HepG2 (cell line): ENCODE data around the gene IL1A. TPM values are rescaled to one million over a fixed set of nuclear protein-coding genes. Genes with fewer than 3 reads are reported as not detected.

Source experiments
- CEBPG ChIP-seq: IDR thresholded peaks from 2 replicates; pipeline ENCODE4 v1.6.1; 2016
- DNMT3B ChIP-seq: conservative IDR thresholded peaks from 2 replicates; pipeline ENCODE4 v1.6.1; 2016; ENCODE audit warnings: missing biosample characterization, control low read depth
- FOXK2 ChIP-seq: fragments of 450-650 bp; IDR thresholded peaks from 2 replicates; pipeline ENCODE4 v1.6.1; 2016
- GATA4 ChIP-seq: sonication (generic); IDR thresholded peaks from 2 replicates; pipeline ENCODE4 v1.6.1; 2016; ENCODE audit warnings: antibody characterized with exemption, low read depth, borderline replicate concordance
- HDAC2 ChIP-seq: sonication (generic); formaldehyde crosslinking; IDR thresholded peaks from 2 replicates; pipeline ENCODE4 v1.4.0; 2020; ENCODE audit warnings: missing genetic modification reagents
- MAFF ChIP-seq: IDR thresholded peaks from 2 replicates; pipeline ENCODE4 v1.6.1; 2011; ENCODE audit warnings: low read depth, low read length, improper control_type of control experiment
- MED1 ChIP-seq: sonication (generic); formaldehyde crosslinking; IDR thresholded peaks from 2 replicates; pipeline ENCODE4 v1.4.0; 2020; ENCODE audit warnings: missing genetic modification reagents
- MEF2D ChIP-seq: sonication (generic); formaldehyde crosslinking; IDR thresholded peaks from 2 replicates; pipeline ENCODE4 v1.5.1; 2020; ENCODE audit warnings: mild to moderate bottlenecking, missing genetic modification reagents
- MEIS1 ChIP-seq: sonication (generic); formaldehyde crosslinking; IDR thresholded peaks from 2 replicates; pipeline ENCODE4 v1.9.0; 2021; ENCODE audit warnings: mild to moderate bottlenecking, missing genetic modification reagents, moderate library complexity, borderline replicate concordance
- MIXL1 ChIP-seq: IDR thresholded peaks from 2 replicates; pipeline ENCODE4 v1.6.1; 2016
- NR3C1 ChIP-seq: sonication (generic); formaldehyde crosslinking; IDR thresholded peaks from 2 replicates; pipeline ENCODE4 v1.4.0; 2020; ENCODE audit warnings: missing genetic modification reagents
- PCBP2 ChIP-seq: fragments of 200-400 bp; formaldehyde crosslinking; optimal IDR thresholded peaks from 2 replicates; pipeline ENCODE3; 2018; ENCODE audit warnings: low read length, low read depth; ENCODE audit not compliant: poor library complexity, severe bottlenecking
- RFX3 ChIP-seq: IDR thresholded peaks from 2 replicates; pipeline ENCODE4 v1.6.1; 2016; ENCODE audit warnings: missing biosample characterization, missing genetic modification reagents
- SALL1 ChIP-seq: sonication (generic); formaldehyde crosslinking; IDR thresholded peaks from 2 replicates; pipeline ENCODE4 v1.8.0; 2022; ENCODE audit warnings: mild to moderate bottlenecking, missing genetic modification reagents
- SP5 ChIP-seq: IDR thresholded peaks from 2 replicates; pipeline ENCODE4 v1.6.1; 2016; ENCODE audit warnings: low read depth, borderline replicate concordance
- TMF1 ChIP-seq: sonication (generic); formaldehyde crosslinking; IDR thresholded peaks from 2 replicates; pipeline ENCODE4 v1.8.1; 2022; ENCODE audit warnings: low read depth, missing genetic modification reagents
- ZNF3 ChIP-seq: IDR thresholded peaks from 2 replicates; pipeline ENCODE4 v1.7.0; 2017; ENCODE audit warnings: inconsistent platforms
- ZNF567 ChIP-seq: sonication (generic); formaldehyde crosslinking; IDR thresholded peaks from 2 replicates; pipeline ENCODE4 v1.8.1; 2023; ENCODE audit warnings: mild to moderate bottlenecking, missing genetic modification reagents, borderline replicate concordance
- ZNF660 ChIP-seq: sonication (generic); formaldehyde crosslinking; IDR thresholded peaks from 2 replicates; pipeline ENCODE4 v1.5.1; 2020; ENCODE audit warnings: mild to moderate bottlenecking, low read depth, missing genetic modification reagents, borderline replicate concordance
- ZNF766 ChIP-seq: sonication (generic); formaldehyde crosslinking; IDR thresholded peaks from 2 replicates; pipeline ENCODE4 v1.5.0; 2020; ENCODE audit warnings: missing genetic modification reagents, borderline replicate concordance
- ZSCAN20 ChIP-seq: sonication (generic); formaldehyde crosslinking; IDR thresholded peaks from 2 replicates; pipeline ENCODE4 v1.4.0; 2020; ENCODE audit warnings: missing genetic modification reagents, mild to moderate bottlenecking, borderline replicate concordance
- polyA plus RNA-seq, 8 experiments: library from polyadenylated mRNA; depleted of rRNA in 3 of 8; stranded (reverse) in 7 of 8; unstranded in 1 of 8; fragments of >200 nt; fragmentation: Illumina TruSeq in 4 of 8; extraction: Trizol in 4 of 8; gene quantifications; 2 replicates each; pipeline versions ENCODE4 v1.2.1 to v1.2.3, GENCODE V29; 2011 to 2016; ENCODE audit warnings: low read depth in 4 of 8, missing spikeins in 1 of 8, mixed read lengths in 1 of 8; ENCODE audit not compliant: insufficient read depth in 1 of 8
- total RNA-seq, 5 experiments: library from RNA; depleted of rRNA; stranded (reverse); fragments of >200 nt; fragmentation: Illumina TruSeq; extraction: Trizol; gene quantifications; 2 replicates each; pipeline ENCODE4 v1.2.3, GENCODE V29; 2016; ENCODE audit warnings: low read depth in 1 of 5
- TF ChIP-seq, protein P1 (sequence below): sonication (generic); formaldehyde crosslinking; IDR thresholded peaks from 2 replicates; pipeline ENCODE4 v1.4.0; 2020; ENCODE audit warnings: missing genetic modification reagents
- TF ChIP-seq, protein P2 (sequence below): sonication (generic); formaldehyde crosslinking; IDR thresholded peaks from 2 replicates; pipeline ENCODE4 v1.8.0; 2022; ENCODE audit warnings: missing genetic modification reagents, mild to moderate bottlenecking, borderline replicate concordance
- TF ChIP-seq, protein P3 (sequence below): sonication (generic); formaldehyde crosslinking; IDR thresholded peaks from 2 replicates; pipeline ENCODE4 v1.4.0; 2020; ENCODE audit warnings: missing genetic modification reagents
- TF ChIP-seq, protein P4 (sequence below): sonication (generic); formaldehyde crosslinking; IDR thresholded peaks from 2 replicates; pipeline ENCODE4 v1.4.0; 2020; ENCODE audit warnings: missing genetic modification reagents

Gene IL1A
- total and polyA plus RNA-seq, 2 of the 13 experiments (the other 11 are each of a cell fraction or from before 2014, with no cell fraction given): not detected

- TF ChIP-seq, protein P1, sequence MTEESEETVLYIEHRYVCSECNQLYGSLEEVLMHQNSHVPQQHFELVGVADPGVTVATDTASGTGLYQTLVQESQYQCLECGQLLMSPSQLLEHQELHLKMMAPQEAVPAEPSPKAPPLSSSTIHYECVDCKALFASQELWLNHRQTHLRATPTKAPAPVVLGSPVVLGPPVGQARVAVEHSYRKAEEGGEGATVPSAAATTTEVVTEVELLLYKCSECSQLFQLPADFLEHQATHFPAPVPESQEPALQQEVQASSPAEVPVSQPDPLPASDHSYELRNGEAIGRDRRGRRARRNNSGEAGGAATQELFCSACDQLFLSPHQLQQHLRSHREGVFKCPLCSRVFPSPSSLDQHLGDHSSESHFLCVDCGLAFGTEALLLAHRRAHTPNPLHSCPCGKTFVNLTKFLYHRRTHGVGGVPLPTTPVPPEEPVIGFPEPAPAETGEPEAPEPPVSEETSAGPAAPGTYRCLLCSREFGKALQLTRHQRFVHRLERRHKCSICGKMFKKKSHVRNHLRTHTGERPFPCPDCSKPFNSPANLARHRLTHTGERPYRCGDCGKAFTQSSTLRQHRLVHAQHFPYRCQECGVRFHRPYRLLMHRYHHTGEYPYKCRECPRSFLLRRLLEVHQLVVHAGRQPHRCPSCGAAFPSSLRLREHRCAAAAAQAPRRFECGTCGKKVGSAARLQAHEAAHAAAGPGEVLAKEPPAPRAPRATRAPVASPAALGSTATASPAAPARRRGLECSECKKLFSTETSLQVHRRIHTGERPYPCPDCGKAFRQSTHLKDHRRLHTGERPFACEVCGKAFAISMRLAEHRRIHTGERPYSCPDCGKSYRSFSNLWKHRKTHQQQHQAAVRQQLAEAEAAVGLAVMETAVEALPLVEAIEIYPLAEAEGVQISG (CRISPR knock-in tag): 0 out of 2 replicates have a peak, but pooled peaks have one; percentile 16
- TF ChIP-seq ZNF766 (CRISPR knock-in tag): no peak
- no peak for TF ChIP-seq MEF2D (CRISPR knock-in tag)
- TF ChIP-seq, protein P2, sequence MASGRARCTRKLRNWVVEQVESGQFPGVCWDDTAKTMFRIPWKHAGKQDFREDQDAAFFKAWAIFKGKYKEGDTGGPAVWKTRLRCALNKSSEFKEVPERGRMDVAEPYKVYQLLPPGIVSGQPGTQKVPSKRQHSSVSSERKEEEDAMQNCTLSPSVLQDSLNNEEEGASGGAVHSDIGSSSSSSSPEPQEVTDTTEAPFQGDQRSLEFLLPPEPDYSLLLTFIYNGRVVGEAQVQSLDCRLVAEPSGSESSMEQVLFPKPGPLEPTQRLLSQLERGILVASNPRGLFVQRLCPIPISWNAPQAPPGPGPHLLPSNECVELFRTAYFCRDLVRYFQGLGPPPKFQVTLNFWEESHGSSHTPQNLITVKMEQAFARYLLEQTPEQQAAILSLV (CRISPR knock-in tag): no peak
- no peak for TF ChIP-seq MEIS1 (CRISPR knock-in tag)
- TF ChIP-seq GATA4: no peak
- no peak for TF ChIP-seq PCBP2
- peak; percentile 52; the same call in 1 of the 2 replicates for TF ChIP-seq SALL1 (CRISPR knock-in tag)
- no peak for TF ChIP-seq ZNF3 (CRISPR knock-in tag)
- no peak for TF ChIP-seq ZSCAN20 (CRISPR knock-in tag)
- TF ChIP-seq DNMT3B (CRISPR knock-in tag): no peak
- TF ChIP-seq, protein P3, sequence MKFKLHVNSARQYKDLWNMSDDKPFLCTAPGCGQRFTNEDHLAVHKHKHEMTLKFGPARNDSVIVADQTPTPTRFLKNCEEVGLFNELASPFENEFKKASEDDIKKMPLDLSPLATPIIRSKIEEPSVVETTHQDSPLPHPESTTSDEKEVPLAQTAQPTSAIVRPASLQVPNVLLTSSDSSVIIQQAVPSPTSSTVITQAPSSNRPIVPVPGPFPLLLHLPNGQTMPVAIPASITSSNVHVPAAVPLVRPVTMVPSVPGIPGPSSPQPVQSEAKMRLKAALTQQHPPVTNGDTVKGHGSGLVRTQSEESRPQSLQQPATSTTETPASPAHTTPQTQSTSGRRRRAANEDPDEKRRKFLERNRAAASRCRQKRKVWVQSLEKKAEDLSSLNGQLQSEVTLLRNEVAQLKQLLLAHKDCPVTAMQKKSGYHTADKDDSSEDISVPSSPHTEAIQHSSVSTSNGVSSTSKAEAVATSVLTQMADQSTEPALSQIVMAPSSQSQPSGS (CRISPR knock-in tag): peak; percentile 27; the same call in 1 of the 2 replicates
- no peak for TF ChIP-seq ZNF660 (CRISPR knock-in tag)
- no peak for TF ChIP-seq FOXK2
- peak; percentile 67; the same call in 1 of the 2 replicates for TF ChIP-seq ZNF567 (CRISPR knock-in tag)
- TF ChIP-seq NR3C1 (CRISPR knock-in tag): 0 out of 2 replicates have a peak, but pooled peaks have one; percentile 33
- TF ChIP-seq, protein P4, sequence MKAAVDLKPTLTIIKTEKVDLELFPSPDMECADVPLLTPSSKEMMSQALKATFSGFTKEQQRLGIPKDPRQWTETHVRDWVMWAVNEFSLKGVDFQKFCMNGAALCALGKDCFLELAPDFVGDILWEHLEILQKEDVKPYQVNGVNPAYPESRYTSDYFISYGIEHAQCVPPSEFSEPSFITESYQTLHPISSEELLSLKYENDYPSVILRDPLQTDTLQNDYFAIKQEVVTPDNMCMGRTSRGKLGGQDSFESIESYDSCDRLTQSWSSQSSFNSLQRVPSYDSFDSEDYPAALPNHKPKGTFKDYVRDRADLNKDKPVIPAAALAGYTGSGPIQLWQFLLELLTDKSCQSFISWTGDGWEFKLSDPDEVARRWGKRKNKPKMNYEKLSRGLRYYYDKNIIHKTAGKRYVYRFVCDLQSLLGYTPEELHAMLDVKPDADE (CRISPR knock-in tag): no peak
- TF ChIP-seq MAFF: no peak
- no peak for TF ChIP-seq CEBPG
- TF ChIP-seq SP5 (CRISPR knock-in tag): no peak
- peak; percentile 45; the same call in 1 of the 2 replicates for TF ChIP-seq HDAC2 (CRISPR knock-in tag)
- TF ChIP-seq RFX3: 0 out of 2 replicates have a peak, but pooled peaks have one; percentile 30
- no peak for TF ChIP-seq MIXL1 (CRISPR knock-in tag)
- TF ChIP-seq TMF1 (CRISPR knock-in tag): no peak; the same call in 1 of the 2 replicates
- no peak for TF ChIP-seq MED1
These were observed 59.4 kb downstream of the IL1A start (continued) for GRCh38 chr2:112724591-112725525.
